CD4-positive, alpha-beta T cell treated with Interferon alpha-2 for 1 hour (primary cell): Measurements from ENCODE around the gene RBM6.
A peak's percentile ranks its signal among the peaks of the same experiment; 100 is the strongest.

Experiments used
- DNase-seq, 2 donors: peaks; one replicate each; pipeline ENCODE4 v3.0.0-alpha.2; 2020 to 2022

RBM6 gene

DNA sequence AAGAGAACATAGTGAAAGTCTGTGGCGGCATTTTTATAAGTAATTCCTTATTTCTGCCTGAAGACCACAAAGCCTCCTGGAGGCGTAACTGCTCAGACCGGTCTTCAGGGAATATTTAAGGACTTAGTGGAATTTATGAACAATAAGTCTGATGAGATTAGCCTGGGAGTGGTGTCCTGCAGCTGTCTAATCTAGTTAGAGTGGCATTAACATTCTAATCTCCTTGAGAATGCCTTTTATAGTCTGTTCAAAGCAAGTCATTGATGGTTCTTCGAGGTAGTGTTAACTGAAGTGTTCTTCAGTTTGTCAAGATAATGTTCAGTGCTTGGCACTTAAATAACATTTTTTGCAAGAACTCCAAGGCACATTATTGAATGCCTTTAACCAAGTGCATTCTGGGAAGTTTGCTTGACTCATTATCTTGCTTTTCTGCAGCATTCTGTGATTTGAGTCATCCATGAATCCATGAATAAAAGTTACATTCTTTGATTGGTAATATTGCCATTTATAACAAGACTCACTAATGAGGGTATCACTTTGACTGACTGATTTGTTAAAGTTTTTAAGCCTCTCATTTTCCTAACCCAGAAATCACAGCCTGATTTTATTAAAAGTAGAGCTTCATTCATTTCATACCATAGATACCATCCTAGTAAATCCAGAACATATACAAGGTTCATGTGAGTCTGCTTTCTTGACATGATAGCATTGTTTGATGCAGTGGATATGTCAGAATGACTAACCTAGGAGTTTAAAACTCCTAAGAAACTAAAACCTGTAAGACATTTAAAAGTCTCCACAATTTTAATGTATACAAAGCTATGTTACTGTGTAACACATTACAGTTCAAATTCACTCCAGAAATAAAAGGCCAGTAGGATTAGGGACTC, 161.3 kb downstream of the RBM6 start:
- no peak for DNase-seq

DNA sequence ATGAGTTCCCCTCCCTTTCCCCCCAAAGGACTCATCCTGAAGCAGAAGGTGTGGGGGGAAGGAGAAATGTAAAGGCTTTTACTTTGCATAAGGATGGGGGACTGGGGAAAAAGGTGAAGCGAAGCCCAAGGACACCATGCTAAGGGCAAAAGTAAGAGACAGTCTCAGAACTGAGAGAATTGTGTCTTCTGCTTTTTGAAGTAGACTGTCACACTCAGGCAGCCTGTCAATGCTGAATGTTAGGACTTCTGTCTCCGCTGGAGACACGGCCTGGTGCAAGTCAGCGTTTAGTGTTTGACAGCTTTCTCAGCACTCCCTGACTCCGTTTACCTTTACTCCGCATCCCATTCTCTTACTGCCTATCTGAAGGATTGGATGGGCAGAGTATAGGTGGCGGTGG, 162.6 kb downstream of the RBM6 start:
- no peak for DNase-seq

DNA sequence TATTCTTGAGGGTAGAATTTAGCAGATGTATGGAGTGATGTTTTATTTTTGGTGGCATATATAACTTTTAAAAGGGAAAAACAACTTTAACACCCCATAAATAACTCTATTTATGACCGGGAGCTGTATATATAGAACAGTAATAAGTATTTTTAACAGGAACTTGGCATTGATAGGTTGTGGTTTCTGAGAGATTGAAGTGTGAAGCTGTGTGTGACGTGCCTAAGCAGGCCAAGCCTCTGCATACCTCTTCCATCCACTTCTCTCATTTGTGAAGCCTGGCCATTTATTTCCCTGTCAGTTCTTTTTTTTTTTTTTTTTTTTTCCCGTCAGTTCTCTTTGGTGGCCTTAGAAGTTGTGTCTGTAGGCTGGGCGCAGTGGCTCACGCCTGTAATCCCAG, 171.8 kb downstream of the RBM6 start:
- no peak for DNase-seq

DNA sequence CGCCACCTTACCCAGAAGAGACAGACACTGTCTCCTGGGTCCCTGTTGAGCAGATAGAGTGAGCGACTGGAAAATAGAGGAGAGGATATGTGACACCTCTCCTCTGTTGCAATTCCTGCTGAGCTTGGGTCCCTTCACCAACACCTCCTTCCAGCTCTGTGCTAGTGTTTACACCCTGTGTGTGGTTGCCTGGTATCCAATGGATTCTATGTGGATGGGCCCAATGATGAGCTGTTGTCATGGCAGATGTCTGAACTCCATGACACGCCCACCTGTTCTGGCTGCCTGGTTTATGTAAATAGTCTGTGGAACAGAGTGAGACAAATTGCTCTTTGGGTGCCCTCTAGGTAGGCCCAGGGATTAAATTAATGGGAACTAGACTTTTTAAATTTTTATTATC, 172.5 kb downstream of the RBM6 start:
- DNase-seq: no peak

DNA sequence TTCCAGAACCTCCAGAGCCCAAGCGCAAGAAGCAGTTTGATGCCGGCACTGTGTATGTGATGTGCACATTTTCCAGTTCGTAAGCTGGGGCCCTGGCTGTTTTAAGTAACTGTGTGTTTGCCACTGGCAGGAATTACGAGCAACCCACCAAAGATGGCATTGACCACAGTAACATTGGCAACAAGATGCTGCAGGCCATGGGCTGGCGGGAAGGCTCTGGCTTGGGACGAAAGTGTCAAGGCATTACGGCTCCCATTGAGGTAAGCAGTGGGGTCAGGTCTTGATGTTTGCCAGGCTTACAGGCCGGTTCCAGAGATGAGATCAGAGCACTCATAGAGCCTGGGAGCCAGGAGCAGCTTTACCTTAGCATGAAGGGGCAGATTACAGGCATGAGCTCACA, 177.2 kb downstream of the RBM6 start:
- no peak for DNase-seq

DNA sequence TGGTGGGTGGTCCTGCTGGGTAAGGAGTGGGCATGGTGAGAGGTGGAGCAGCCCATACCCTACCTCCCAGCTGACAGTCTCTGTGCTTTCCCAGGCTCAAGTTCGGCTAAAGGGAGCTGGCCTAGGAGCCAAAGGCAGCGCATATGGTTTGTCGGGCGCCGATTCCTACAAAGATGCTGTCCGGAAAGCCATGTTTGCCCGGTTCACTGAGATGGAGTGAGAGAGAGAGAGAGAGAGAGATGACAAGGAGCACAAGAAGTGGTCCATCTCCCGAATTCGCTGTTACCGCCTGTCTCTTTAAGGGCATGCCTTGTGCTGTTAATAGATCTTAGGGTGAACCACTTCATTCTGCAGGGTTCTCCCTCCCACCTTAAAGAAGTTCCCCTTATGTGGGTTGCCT, 178.3 kb downstream of the RBM6 start:
- DNase-seq: no peak

DNA sequence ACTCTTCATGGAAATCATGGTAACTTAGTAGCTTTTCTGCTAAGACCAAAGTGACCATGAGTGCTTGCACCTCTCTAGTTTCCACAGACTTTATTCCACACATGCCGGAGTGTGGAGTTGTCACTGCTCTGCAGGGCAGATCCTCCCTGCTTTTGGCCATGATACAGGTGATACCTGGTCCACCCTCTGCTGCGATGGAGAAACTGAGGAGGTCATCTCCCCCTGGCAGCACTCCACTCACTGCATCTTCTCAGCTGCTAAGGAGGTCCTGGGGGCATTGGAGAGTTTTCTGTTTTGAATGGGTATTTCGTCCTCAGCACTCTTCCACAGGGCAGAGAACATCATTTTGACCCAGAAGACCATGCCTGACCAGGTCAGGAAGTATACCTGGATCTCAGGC, 179.8 kb downstream of the RBM6 start:
- no peak for DNase-seq

DNA sequence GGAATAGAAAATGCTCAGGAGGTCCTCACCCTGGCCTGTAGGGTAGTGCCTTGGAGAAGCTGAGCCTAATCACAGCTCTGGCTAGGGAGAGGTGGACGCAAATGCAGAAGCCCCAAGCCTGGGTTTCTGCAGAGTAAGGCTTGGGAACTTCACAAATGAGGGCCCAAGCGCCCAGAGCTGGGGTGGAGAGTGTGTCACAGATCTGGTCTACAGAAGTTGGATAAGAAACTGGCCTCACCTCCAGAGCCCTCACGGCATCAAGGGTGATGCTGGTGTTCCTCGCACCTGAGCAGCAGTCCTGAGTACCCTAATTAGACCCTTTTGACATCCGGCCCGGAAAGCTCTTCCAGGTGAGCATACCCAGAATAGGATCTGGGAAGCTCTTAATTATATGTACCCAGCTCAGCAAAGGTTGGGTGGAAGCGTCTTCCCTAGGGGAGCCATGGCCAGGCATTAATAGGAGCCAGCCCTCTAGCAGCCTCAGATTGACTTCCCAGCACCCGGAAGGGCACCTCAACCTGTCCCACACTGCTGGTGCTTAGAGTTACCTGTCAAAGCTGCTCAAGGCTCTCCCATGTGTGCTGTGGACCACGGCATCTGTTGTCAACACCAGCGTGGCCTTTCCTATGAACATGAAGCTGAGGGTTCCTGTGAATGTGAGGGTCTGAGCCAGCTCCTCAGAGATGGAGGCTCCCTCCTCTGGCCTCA, 180.6 kb downstream of the RBM6 start:
- DNase-seq: no peak

DNA sequence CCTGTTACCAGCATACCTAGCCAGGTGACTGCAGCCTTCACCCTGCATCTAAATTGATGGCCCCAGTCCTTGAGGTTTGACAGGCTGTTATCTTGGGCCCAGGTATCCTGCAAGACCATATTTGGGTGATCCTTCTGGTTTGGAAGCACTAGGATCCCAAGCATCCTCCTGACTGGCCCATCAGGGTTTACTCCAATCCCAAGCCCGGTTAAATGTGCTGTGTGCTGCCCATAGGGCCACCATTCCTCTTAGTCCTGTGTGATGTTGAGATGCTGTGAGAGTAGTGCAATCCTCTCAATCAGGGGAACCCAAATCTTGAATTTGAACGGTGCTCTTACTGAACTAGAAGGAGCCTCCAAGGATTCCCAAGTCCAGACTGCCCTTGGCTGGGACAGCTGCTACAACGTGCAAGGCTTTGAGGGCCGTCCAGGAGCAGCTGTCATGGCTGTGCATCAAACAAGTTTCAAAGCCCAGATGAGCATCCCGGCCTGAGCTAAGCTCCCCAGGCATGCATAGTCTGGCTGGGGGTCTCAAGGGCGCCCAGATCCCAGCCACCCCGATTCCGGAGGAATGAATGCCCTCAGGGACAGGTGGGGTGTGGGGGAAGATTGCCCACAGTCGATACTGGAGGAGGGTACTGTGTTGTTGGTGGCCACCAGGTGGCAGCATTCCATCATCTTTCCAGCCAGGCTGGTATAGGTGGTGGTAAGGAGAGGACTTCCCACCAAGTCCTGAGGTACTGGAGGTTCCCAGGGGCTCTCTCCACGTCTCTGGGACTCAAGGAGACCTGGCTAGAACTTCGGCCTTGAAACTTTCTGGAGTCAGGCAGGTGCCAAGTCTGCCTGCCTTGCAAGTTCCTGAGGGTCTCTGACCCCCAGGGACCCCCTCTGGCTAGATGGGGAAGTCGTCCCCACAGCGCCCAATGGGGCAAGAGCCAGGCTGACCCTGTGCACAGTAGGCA, 181.4 kb downstream of the RBM6 start:
- peak; percentile 66 to 71 for DNase-seq

DNA sequence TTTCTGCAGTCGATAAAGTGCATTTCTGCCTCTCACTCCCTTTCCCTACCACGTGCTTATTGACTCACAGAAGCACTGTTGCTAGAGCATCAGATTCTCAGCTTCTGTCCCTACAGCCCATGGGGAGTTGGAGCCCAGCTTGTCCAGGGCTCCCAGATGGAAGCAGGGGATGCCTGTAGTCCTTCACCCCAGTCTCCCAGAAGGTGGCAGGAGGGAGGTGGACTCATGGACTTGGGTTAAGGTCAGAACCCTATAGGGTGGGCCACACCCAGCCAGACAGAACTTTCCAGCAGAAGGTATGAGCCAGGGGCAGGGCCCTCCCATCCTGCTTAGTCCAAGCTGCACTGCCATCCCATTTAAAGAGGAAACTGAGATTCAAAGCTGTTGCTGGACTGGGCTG, 182.1 kb downstream of the RBM6 start:
- DNase-seq: no peak

DNA sequence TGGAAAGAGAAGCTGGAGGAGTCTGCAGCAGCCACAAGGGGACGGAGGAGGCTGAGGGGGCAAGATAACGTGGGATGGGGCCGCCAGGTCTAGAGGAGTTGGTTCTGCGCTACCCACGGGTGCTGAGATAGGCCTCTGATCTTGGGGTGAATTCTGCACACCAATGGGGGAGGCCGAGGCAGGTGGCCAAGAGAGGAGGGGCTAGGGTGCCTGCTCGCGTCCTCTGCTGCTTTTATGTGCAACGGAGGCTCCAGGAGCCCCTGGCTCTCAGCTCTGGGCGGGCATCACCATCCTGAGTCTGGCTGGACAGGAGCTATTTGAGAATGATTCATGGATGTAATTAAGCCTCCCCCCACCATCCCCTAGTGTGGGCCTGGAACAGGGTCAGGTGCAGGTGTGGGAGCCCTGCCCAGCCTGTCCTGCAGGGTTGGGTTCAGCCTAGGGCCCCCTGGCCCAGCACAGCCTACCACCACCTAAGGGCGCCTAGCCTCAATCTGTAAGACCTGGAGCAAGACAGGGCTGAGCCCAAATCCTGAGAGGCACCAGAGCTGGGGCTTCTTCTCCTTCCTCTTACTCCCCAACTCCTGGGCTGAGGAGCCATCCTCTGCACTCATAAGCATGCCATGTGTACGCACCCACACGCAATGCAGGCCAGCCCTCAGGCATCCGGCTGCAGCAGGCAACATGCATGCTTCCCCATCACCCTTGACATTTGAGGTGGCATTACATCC, 182.9 kb downstream of the RBM6 start:
- DNase-seq: no peak

DNA sequence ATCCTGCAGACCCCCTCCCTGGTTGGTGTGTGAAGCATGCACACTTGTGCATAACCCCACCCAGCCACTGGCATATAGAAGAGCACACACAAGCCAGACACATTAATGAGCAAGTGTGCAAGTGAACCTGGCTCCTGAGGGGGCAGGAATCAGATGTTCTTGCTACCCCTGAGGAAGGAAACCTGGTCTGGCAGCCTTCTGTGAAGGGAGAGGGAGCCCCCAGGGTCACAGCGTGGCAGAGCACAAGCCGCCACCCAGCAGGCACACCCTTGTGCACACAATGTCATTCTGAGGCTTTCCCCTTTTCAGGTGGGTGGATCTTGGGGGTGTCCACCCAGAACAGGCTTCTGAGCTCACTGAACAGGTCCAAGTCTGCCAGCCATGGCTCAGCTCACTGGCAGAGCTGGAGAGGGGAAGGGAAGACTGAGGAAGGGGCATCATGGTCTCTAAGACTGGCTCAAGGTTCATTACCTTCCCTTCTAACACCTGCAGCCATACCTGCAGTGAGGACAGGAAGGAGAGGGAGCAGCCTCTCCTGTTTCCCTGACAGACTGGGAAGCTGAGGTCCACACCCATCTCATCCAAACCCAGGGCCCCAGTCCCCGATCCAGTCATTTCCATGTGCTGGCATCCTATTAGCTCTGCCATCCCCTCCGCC, 183.6 kb downstream of the RBM6 start:
- no peak for DNase-seq

DNA sequence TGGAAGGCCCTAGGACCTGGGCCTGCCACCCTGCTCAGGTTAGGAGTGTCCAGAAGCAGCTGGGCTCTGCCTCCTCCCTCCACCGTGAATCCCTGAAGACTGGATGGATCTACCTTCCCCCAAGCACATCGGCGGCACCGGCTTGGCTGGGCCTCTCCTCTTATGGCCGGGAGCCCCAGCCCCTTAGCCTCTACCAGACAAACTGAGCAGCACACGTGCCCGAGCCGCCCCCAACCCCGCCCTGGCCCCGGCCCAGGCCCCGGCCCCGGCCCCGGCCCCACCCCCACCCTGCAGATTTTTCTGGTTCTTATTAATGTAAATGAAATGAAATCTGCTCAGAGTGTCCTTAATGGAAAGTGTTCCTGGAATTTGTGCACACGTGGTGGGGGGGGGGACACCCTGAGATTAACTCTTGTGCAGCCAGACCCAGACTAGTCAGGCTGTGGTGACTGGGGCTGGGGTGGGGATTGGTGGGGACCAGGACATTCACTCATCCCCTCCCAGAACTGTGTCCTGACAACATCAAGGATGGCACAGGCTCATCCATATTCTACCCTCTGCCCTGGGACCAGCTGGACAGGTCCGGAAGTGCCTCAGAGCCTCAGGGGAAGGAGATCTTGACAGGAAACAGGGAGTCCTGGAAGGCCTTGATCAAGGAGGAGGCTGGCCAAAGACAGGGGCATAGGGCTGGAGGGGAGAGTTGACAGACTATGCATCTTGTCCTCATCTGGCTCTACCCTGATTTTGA, 184.3 kb downstream of the RBM6 start:
- no peak for DNase-seq

DNA sequence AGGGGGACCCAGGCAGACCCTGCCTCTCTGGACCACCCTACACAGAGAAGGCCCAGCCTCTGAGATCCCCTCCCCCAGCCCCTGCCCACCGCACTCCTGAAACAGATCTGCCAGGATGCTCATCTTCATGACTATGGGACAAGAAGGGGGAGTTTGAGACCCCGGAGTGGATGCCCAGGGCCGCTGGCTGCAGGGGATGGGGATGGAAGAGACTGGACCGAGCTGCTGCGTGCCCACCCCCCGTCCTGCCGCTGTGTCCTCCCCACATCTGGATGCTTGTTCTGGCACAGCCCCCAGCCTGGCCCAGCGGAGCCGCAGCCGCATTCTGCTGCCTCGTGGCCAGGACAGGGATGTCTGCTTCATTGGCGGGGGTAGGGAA, 184.8 kb downstream of the RBM6 start:
- no peak for DNase-seq

DNA sequence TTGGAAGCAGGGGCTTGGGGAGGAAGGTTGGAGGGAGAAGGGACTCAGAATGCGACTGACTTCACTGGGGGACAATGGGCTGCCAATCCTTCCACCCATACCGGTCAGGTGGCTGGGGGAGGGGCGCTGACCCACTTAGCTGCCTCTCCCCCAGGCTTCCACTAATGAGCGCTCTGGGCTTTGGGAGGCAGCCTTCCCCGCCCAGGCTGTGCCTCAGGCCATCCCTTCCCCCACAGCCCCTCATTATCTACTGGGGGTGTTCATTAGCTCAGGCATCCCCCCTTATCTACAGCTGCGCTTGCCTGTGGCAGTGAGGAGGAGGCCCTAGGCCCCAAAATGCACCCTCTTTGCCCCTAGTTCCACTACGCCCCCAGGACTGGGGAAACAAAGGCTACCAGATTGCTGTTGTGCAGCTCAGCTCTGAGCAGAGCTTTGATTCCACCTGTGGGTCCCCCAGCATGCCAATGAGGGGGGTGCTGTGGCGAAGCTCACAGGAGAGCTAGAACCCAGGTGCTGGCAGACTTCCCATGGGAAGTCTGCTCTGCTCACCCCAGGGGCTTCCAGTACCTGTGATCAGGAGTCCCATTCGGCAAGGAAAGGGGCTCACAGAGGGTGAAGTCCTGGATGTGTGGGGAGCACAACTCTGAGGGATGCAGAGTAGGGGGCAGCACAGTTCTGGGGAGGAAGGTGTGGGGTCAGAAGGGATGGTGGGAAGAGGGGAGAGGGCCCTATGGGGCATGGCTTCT, 185.8 kb downstream of the RBM6 start:
- no peak for DNase-seq

DNA sequence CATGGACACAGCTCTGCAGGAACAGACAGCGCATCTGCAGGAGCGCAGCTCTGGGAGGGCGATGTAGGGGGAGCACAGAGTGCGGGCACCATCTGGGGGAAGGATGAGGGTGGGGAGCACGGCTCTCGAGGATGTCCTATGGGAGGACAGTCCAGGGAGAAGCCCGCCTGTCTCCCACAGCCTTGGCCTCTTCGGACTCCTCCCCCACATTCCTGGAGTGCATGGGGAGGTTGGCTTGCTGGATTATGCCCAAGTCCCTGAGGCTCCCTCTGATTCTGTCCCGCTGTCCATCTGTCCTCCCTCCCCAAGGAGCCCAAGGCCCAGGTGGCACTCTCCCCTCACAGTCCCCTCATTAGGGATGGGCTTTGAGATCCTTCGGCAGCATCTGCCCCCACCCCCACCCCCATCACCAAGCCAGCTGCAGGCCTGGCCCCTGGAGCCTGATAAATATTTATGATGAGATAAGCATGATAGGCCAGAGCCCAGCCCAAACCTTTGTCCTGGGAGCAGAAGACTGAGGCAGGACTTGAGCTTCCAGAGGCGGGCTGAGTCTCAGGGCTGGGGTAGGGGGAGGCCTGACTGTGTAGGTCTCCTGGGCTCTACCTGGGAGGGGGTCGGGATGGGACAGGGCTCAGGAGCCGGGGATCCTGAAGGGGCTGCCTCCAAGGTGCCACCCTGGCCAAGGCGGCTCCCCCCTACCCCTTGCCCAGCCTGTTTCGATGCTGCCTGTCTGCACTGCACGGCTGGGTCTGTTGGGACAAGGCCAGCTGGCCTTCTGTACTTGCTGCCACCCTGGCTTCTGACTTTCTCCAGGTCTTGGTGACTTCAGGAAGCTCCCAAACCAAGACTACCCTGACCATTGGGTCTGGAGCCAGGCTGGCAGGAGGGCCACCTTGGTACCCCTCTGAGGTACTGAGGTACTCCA, 186.6 kb downstream of the RBM6 start:
- DNase-seq: no peak
